Chondrocyte (in vitro differentiated cells): ENCODE results near the gene MTFR1L. TPM values are rescaled to one million over a fixed set of nuclear protein-coding genes. Genes with fewer than 3 reads are reported as not detected.

Experiments
- DNase-seq: peaks from one replicate; pipeline ENCODE4 v3.0.0; 2021; ENCODE audit warnings: mixed read lengths, low spot score
- H3K27ac Mint-ChIP-seq: one replicate; pipeline ENCODE4 v1.8.0; 2021; ENCODE audit warnings: mild to moderate bottlenecking, moderate library complexity, mixed read lengths; ENCODE audit not compliant: unreplicated experiment
- H3K27me3 Mint-ChIP-seq: 2 replicates; pipeline ENCODE4 v1.8.0; 2021; ENCODE audit warnings: low read depth, mixed read lengths
- H3K36me3 Mint-ChIP-seq: 2 replicates; pipeline ENCODE4 v1.8.0; 2021; ENCODE audit warnings: low read depth, mixed read lengths
- H3K4me1 Mint-ChIP-seq: 2 replicates; pipeline ENCODE4 v1.8.0; 2021; ENCODE audit warnings: low read depth, mild to moderate bottlenecking, mixed read lengths
- H3K4me3 Mint-ChIP-seq: one replicate; pipeline ENCODE4 v1.8.0; 2021; ENCODE audit warnings: mild to moderate bottlenecking, moderate library complexity, mixed read lengths; ENCODE audit not compliant: unreplicated experiment
- H3K9me3 Mint-ChIP-seq: 2 replicates; pipeline ENCODE4 v1.8.0; 2021; ENCODE audit warnings: low read depth, mixed read lengths
- CTCF ChIP-seq: fragments of 200-600 bp; sonication (generic); IDR thresholded peaks from 2 replicates; pipeline ENCODE4 v1.5.0; 2021; ENCODE audit warnings: antibody characterized with exemption, mild to moderate bottlenecking, moderate library complexity
- total RNA-seq: library from RNA; stranded (reverse); gene quantifications from 3 replicates; pipeline ENCODE4 v1.2.1, GENCODE V29; 2021

Gene MTFR1L
- total RNA-seq, 1 donor from 2014 or later: 51.2 TPM

GRCh38 chr1:25844536-25845337 lies 25.0 kb downstream of the MTFR1L start:
- no peak overlapping the region for H3K4me3 Mint-ChIP-seq
- no peak overlapping the region for H3K27ac Mint-ChIP-seq
- TF ChIP-seq CTCF: no peak
- peaks cover 1% of the 10 kb centered on the region for H3K36me3 Mint-ChIP-seq
- peaks cover 3% of the 10 kb centered on the region for H3K4me1 Mint-ChIP-seq
- peaks cover 4% of the 10 kb centered on the region for H3K9me3 Mint-ChIP-seq
- H3K27me3 Mint-ChIP-seq: no peaks in the 10 kb centered on the region
- DNase-seq: no peak

GRCh38 chr1:25845664-25846063 lies 25.9 kb downstream of the MTFR1L start:
- H3K27me3 Mint-ChIP-seq: no peaks in the 10 kb centered on the region
- no peak for DNase-seq
- H3K27ac Mint-ChIP-seq: no peak overlapping the region
- TF ChIP-seq CTCF: no peak
- H3K4me1 Mint-ChIP-seq: peaks cover 3% of the 10 kb centered on the region
- no peaks in the 10 kb centered on the region for H3K36me3 Mint-ChIP-seq
- no peaks in the 10 kb centered on the region for H3K9me3 Mint-ChIP-seq
- H3K4me3 Mint-ChIP-seq: no peak overlapping the region

DNA sequence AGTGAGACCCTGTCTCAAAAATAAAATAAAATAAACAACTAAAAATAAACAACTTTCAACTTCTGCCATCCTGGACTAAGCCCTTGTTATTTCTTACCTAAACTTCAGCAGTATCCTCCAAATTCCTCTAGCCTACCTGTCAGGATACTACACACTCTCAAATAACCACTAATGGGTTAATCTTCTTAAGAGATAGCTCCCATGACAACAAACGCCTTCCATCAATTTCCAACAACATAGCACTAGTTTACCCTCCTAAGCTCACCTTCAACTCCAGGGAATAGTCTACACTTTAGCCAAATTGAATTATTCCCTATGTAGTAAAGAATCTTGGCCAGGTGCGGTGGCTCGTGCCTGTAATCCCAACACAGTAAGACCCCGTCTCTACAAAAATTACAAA lies 28.2 kb downstream of the MTFR1L start:
- H3K9me3 Mint-ChIP-seq: peaks cover 7% of the 10 kb centered on the region
- no peak overlapping the region for H3K27ac Mint-ChIP-seq
- no peak for DNase-seq
- H3K27me3 Mint-ChIP-seq: no peaks in the 10 kb centered on the region
- no peaks in the 10 kb centered on the region for H3K36me3 Mint-ChIP-seq
- peaks cover 3% of the 10 kb centered on the region for H3K4me1 Mint-ChIP-seq
- no peak for TF ChIP-seq CTCF
- no peak overlapping the region for H3K4me3 Mint-ChIP-seq

DNA sequence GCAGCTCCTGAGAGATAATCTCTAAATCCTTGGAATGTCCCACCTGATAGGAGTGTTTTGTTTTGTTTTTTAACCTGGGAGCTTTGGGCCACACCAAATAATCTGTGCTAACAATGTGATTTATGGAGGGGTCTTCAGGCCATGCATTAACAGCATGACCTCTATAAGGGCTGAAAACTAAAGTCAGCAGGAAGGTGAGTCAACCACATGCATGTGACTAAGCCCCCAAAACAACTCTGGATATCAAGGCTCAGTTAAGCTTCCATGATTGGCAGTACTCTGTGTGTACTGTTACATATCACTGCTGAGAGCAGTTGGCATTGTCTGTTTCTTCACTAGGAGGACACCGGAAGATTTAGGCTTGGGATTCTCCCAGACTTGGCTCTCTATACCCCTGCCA lies 28.8 kb downstream of the MTFR1L start:
- Mint-ChIP-seq H3K9me3 (peaks cover 7% of the 10 kb centered on the region), H3K27ac (no peak overlapping the region), H3K36me3 (no peaks in the 10 kb centered on the region), H3K27me3 (no peaks in the 10 kb centered on the region), H3K4me1 (peaks cover 2% of the 10 kb centered on the region), H3K4me3 (no peak overlapping the region)
- no peak for TF ChIP-seq CTCF
- no peak for DNase-seq

- no peaks in the 10 kb centered on the region for H3K36me3 Mint-ChIP-seq
- no peak overlapping the region for H3K27ac Mint-ChIP-seq
- H3K9me3 Mint-ChIP-seq: peaks cover 7% of the 10 kb centered on the region
- H3K4me3 Mint-ChIP-seq: no peak overlapping the region
- no peak for TF ChIP-seq CTCF
- no peak for DNase-seq
- peaks cover 13% of the 10 kb centered on the region for H3K4me1 Mint-ChIP-seq
- no peaks in the 10 kb centered on the region for H3K27me3 Mint-ChIP-seq
These were observed 34.8 kb downstream of the MTFR1L start for GRCh38 chr1:25854554-25854953.
